ENCODE measurements around the gene CHD6.

The CHD6 gene

GRCh38 chr20:41617902-41618806 is at the start of gene CHD6:
Gene CHD6, minus strand, starts transcription at chr20:41618377. Its CDS starts 67,040 bp downstream, at chr20:41551337.
- DNase-seq (ENCODE audit: low read depth) = peak; percentile 97

DNA sequence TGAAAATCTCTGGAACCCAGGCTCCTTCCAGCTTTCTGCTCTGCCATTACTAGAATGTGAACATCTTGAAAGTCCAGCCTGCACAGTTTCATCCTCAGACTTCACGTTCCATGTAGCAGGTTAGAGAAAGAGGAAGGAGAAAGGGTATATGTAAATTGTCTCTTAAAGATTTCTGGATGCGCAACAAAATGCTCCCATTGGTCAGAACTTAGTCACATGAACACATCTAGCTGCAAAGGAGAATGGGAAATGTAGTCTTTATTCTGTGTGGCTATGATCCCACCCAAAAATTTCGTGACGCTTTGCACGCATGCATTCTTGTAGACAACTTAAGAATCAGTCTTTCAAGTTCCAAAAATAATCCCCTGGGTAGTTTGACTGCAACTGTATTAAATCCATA is 46.4 kb upstream of the CHD6 start:
- no peak for DNase-seq (ENCODE audit: low read depth)

GRCh38 chr20:41657655-41658054 is 39.5 kb upstream of the CHD6 start:
- no peak for DNase-seq (ENCODE audit: low read depth)

DNA sequence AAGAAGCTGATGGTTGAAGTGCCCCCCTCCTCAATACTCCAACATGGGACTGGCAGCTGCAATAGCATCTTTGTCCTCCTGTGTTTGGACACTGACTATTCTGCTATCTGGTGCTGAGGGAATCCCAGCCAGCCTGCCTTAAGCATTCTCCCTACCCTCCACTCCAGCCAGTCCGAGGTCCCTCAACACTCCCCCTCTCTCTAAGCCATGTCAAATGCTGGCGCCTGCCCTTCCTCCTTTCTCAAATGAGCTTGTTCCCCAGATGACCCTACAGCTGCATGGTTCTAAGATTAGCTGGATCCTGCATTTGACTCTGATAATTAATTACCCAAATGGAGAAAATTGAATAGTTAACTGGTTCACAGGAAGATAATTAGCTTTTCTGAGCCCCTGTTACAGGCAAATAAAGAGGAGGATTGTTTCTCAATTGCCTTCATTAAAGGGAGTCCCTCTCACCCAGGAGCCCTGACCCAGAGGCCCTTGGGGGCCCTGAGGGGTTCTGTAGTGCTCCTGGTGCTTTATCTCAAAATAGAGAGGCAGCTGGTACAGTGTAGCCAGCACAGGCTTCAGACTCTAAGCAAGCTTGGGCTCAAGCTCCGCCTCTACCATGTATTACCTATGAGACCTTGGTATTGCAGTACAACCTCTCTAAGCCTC is 37.9 kb upstream of the CHD6 start:
- DNase-seq (ENCODE audit: low read depth) = no peak

DNA sequence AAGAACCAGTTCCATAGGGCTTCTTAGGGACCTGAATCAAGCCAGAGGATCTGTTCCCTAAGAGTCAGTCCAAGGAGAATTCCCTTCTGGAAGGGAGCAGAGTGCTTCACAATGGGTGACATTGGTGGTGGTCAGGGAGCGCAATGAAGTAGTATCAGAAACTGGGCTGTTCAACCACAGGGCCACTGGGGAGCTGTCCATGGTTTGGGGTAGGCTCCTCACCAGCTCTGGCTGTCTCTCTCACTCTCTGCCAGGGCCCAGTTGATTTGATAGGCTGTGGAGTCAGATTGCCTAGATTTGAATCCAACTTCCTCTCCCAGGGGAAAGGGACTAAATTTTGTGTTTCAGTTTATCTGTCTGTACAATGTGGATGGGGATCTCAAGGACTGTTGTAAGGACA is 36.7 kb upstream of the CHD6 start:
- DNase-seq (ENCODE audit: low read depth) = no peak

- DNase-seq (ENCODE audit: low read depth) = no peak
These were observed 36.1 kb upstream of the CHD6 start for GRCh38 chr20:41654292-41654691.

GRCh38 chr20:41650231-41650948 is 32.2 kb upstream of the CHD6 start:
- DNase-seq (ENCODE audit: low read depth) = no peak

DNA sequence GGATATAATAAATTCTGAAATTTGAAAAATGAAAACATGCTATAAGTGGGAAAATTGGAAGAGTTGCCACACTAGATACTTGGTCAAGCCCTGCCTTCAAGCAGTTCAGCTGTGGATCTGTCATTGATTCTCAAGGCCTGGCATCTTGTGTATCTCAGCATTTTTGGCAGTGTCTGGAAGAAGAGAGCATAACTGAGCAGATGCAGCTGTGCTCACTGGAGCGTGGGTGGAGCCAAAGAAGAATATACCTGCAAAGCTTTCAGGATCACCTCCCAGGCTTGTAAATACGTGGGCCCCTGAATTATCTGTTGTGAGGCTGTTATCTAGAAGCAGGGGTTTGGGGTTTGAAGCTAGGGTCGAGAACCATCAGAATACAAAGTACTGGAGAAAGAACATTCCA is 31.3 kb upstream of the CHD6 start:
- no peak for DNase-seq (ENCODE audit: low read depth)

GRCh38 chr20:41645372-41645771 is 27.2 kb upstream of the CHD6 start:
- DNase-seq (ENCODE audit: low read depth) = no peak

- DNase-seq (ENCODE audit: low read depth) = no peak
These were observed 25.3 kb upstream of the CHD6 start for GRCh38 chr20:41643504-41643938.

GRCh38 chr20:41639630-41640029 is 21.5 kb upstream of the CHD6 start:
- DNase-seq (ENCODE audit: low read depth) = no peak

GRCh38 chr20:41638456-41638855 is 20.3 kb upstream of the CHD6 start:
- DNase-seq (ENCODE audit: low read depth) = no peak

GRCh38 chr20:41635158-41635557 is 17.0 kb upstream of the CHD6 start:
- DNase-seq (ENCODE audit: low read depth) = no peak

DNA sequence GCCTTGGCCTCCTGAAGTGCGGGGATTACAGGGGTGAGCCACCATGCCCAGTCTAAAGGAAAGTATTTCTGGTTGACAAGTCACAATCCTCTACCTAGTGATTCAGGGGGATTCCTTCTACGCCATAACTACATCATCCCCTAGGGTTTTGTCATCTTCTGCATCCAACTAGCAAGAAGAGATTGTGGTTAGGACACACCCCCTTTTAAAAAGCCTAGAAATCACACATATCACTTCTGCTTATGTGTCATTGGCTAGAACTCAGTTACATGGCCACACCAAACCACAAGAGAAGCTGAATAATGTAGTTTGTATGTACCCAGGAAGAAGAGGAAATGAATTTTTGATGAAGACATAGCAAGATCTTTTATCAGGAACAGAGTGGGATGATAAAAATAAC is 14.7 kb upstream of the CHD6 start:
- no peak for DNase-seq (ENCODE audit: low read depth)

GRCh38 chr20:41631826-41632225 is 13.6 kb upstream of the CHD6 start:
- no peak for DNase-seq (ENCODE audit: low read depth)

GRCh38 chr20:41630846-41631245 is 12.7 kb upstream of the CHD6 start:
- DNase-seq (ENCODE audit: low read depth) = no peak

DNA sequence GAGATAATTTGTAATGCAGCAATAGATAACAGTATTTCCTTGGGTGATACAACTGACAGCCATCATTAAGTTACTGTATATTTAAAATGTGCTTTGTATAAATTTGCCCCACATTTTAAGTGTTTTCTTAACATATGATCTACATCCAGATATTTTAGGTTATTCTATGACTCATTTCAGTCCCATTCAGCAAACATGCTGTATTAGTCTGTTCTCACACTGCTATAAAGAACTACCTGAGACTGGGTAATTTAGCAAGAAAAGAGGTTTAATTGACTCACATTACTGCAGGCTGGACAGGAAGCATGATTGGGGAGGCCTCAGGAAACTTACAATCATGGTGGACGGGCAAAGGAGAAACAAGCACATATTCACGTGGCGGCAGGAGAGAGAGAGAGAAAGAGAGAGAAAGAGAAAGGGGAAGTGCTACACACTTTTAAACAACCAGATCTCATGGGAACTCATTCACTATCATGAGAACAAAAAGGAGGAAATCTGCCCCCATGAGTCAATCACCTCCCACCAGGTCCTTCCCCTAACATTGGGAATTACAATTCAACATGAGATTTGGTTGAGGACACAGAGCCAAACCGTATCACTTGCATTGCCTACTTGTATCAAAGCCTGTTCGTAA is 9.6 kb upstream of the CHD6 start:
- DNase-seq (ENCODE audit: low read depth) = no peak

DNA sequence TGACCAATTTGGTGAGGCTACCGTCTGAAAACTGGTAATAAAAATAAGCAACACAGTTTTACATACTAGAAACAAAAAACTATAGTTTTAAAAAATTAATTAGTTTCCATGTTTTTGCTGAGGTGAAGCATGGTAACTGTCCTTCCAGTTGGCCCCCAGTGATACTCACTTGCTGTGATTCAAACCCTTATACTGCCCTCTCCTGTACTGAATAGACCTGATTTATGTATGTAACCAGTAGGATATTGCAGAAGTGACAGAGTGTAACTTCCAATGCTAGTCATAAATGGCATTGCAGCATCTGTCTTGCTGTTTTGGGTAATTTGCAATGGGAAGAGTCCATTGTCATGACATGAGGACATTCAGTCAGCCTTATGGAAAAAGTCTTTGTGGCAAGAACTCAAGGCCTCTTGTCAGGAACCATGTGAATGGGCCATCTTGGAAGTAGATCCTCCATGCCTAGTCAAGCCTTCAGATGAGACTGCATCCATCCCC is 8.9 kb upstream of the CHD6 start:
- DNase-seq (ENCODE audit: low read depth) = no peak

GRCh38 chr20:41623625-41624375 is 5.6 kb upstream of the CHD6 start:
- DNase-seq (ENCODE audit: low read depth) = no peak

DNA sequence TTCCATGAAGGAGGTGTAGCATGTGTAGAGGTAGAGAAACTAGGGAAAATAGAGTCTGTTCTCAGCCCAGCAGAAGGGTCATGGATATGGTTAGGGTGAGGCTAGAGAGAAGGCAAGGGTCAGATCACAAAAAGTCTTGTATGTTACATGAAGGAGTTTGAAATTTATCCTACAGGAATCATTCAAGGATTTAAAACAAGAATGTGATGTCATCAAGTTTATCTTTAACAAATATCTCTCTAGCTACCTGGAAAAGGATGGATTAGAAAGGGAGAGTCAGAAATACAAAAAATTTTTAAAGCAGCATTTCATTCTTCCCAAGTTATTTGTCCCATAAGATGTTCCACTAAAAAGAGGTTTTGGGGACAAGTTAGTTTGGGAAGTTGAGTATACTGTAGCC is 4.4 kb upstream of the CHD6 start:
- no peak for DNase-seq (ENCODE audit: low read depth)

- no peak for DNase-seq (ENCODE audit: low read depth)
These were observed 3.8 kb upstream of the CHD6 start for GRCh38 chr20:41621971-41622370.
